Gastroesophageal sphincter (tissue), 4 donors: ENCODE data around the gene PHF11. TPM values are rescaled to one million over a fixed set of nuclear protein-coding genes. Genes with fewer than 3 reads are reported as not detected.
"Not testable (repeated sequence)": the region's sequence is repeated elsewhere in the genome, so short reads cannot be mapped to it uniquely, and the experiment has no call there.

Experiments
- ATAC-seq: fragments of 150-250 bp; one replicate; pipeline ENCODE4 v1.9.1; 2016; ENCODE audit warnings: mild to moderate bottlenecking, moderate library complexity
- H3K27ac ChIP-seq, 4 donors: fragments of 200-600 bp; sonication (generic) in 3 of 4; 1 replicate in 3 of 4; 2 replicates in 1 of 4; pipeline ENCODE4 v1.5.1; 2016 to 2019
- H3K27me3 ChIP-seq: fragments of 200-600 bp; sonication (generic); one replicate; pipeline ENCODE4 v1.5.1; 2019
- H3K36me3 ChIP-seq, 2 donors: fragments of 200-600 bp; sonication (generic); one replicate each; pipeline ENCODE4 v1.5.1; 2019; ENCODE audit warnings: control low read depth in 1 of 2
- H3K4me1 ChIP-seq, 3 donors: fragments of 200-600 bp; sonication (generic); 1 replicate in 2 of 3; 2 replicates in 1 of 3; pipeline ENCODE4 v1.5.1; 2016 to 2019; ENCODE audit warnings: control low read depth in 2 of 3
- H3K4me3 ChIP-seq, 2 donors: fragments of 200-600 bp; sonication (generic); one replicate each; pipeline ENCODE4 v1.5.1; 2019; ENCODE audit warnings: mild to moderate bottlenecking in 1 of 2, moderate library complexity in 1 of 2
- H3K9me3 ChIP-seq, 3 donors: fragments of 200-600 bp; sonication (generic); one replicate each; pipeline ENCODE4 v1.5.1; 2017 to 2019; ENCODE audit warnings: control low read depth in 2 of 3
- CTCF ChIP-seq, 4 experiments: fragments of 200-600 bp in 2 of 4; fragments of 450-650 bp in 2 of 4; sonication (generic) in 1 of 4; IDR thresholded peaks; one replicate each; pipeline ENCODE4 v1.5.1; 2017 to 2019; ENCODE audit warnings: antibody characterized with exemption in 4 of 4, mild to moderate bottlenecking in 2 of 4, moderate library complexity in 2 of 4
- EP300 ChIP-seq: sonication (generic); formaldehyde crosslinking; IDR thresholded peaks from one replicate; pipeline ENCODE4 v1.6.1; 2017; ENCODE audit warnings: antibody characterized with exemption, mild to moderate bottlenecking
- POLR2A ChIP-seq, 2 donors: fragments of 450-650 bp; IDR thresholded peaks; one replicate each; pipeline ENCODE4 v1.6.1; 2017; ENCODE audit warnings: antibody characterized with exemption in 2 of 2, mild to moderate bottlenecking in 2 of 2, moderate library complexity in 1 of 2
- POLR2AphosphoS5 ChIP-seq: sonication (generic); formaldehyde crosslinking; IDR thresholded peaks from one replicate; pipeline ENCODE4 v1.6.1; 2017; ENCODE audit warnings: antibody characterized with exemption
- WGBS, 2 donors: methylation state at CpG; one replicate each; pipeline ENCODE4 v1.1.5; 2018; ENCODE audit warnings: low coverage in 1 of 2; 5-methylcytosine and 5-hydroxymethylcytosine counted together
- total RNA-seq, 4 donors: library from RNA; depleted of rRNA; stranded (reverse); fragments of >200 nt; gene quantifications; one replicate each; pipeline ENCODE4 v1.1.0, GENCODE V29; 2016

The PHF11 gene
- total RNA-seq, 4 donors from 2014 or later, result 33.1 to 42.7 (median 38.7) TPM

- Histone ChIP-seq H3K36me3 (peaks cover 0 to 88% of the 10 kb centered on the region in 2 donors), H3K9me3 (no peaks in the 10 kb centered on the region), H3K4me1 (no peaks in the 10 kb centered on the region), H3K4me3 (no peak overlapping the region), H3K27me3 (no peaks in the 10 kb centered on the region), H3K27ac (no peak overlapping the region)
- WGBS, 2 donors, result 38 to 70% methylated on average over 1 of the region's 1 CpG
- no peak for ATAC-seq
- no peak for TF ChIP-seq POLR2AphosphoS5
- TF ChIP-seq EP300, result no peak
- no peak for TF ChIP-seq CTCF (IDR thresholded peaks at IDR 0.05)
- no peak for TF ChIP-seq POLR2A (IDR thresholded peaks at IDR 0.05)
Measured at GRCh38 chr13:49472186-49472585, 23.6 kb upstream of the PHF11 start.

- Histone ChIP-seq H3K27ac (no peak overlapping the region), H3K9me3 (no peaks in the 10 kb centered on the region), H3K36me3 (peaks cover 0 to 87% of the 10 kb centered on the region in 2 donors), H3K4me3 (no peak overlapping the region), H3K4me1 (no peaks in the 10 kb centered on the region), H3K27me3 (no peaks in the 10 kb centered on the region)
- 87 to 90% methylated on average over 7 of the region's 7 CpGs for WGBS, 2 donors
- TF ChIP-seq EP300, result no peak
- no peak for TF ChIP-seq CTCF (IDR thresholded peaks at IDR 0.05)
- no peak for TF ChIP-seq POLR2AphosphoS5
- TF ChIP-seq POLR2A (IDR thresholded peaks at IDR 0.05), result no peak
- no peak for ATAC-seq
Measured at GRCh38 chr13:49476529-49476928, 19.2 kb upstream of the PHF11 start.

DNA sequence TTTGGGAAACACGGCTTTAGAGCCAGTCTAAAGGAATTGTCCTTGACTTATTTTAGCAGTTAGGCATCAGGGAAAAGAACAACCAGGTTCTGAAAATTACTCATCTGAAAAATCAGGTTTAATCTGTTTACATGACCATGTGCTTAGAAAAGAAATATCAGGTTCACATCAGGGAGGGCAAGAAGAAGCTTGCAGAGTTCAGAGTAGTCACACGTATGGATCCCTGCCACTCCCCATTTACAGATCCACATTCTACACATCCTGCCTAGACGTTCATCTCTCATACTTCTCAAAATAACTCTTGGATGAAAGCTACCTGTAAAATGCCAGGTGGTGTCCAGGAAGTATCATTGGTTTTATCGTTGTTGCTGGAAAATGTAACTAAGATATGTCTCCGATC, 14.0 kb upstream of the PHF11 start:
- H3K4me3 ChIP-seq, result no peak overlapping the region
- 72 to 88% methylated on average over 4 to 5 of the region's 5 CpGs for WGBS, 2 donors
- H3K27me3 ChIP-seq, result no peaks in the 10 kb centered on the region
- H3K4me1 ChIP-seq, result no peaks in the 10 kb centered on the region
- TF ChIP-seq POLR2A (IDR thresholded peaks at IDR 0.05) (no peak), CTCF (IDR thresholded peaks at IDR 0.05) (no peak), EP300 (no peak), POLR2AphosphoS5 (no peak)
- no peaks in the 10 kb centered on the region for H3K9me3 ChIP-seq
- peaks cover 0 to 80% of the 10 kb centered on the region in 2 donors for H3K36me3 ChIP-seq
- no peak overlapping the region for H3K27ac ChIP-seq
- ATAC-seq, result no peak

- no peak overlapping the region for H3K27ac ChIP-seq
- H3K36me3 ChIP-seq, result peaks cover 0 to 71% of the 10 kb centered on the region in 2 donors
- no peak for ATAC-seq
- 96% methylated on average over 2 of the region's 2 CpGs for WGBS, 2 donors
- H3K27me3 ChIP-seq, result no peaks in the 10 kb centered on the region
- no peaks in the 10 kb centered on the region for H3K9me3 ChIP-seq
- TF ChIP-seq POLR2AphosphoS5, result no peak
- TF ChIP-seq CTCF (IDR thresholded peaks at IDR 0.05), result no peak
- no peak for TF ChIP-seq EP300
- no peak for TF ChIP-seq POLR2A (IDR thresholded peaks at IDR 0.05)
- H3K4me1 ChIP-seq, result no peaks in the 10 kb centered on the region
- no peak overlapping the region for H3K4me3 ChIP-seq
Measured at GRCh38 chr13:49488563-49488962, 7.2 kb upstream of the PHF11 start.

GRCh38 chr13:49494645-49495044, 1.1 kb upstream of the PHF11 start:
- peaks cover 0 to 11% (median 0%) of the 10 kb centered on the region in 3 donors for H3K4me1 ChIP-seq
- peak overlapping the region; percentile 43 to 63 for H3K4me3 ChIP-seq
- WGBS, 2 donors, result 55 to 57% methylated on average over 2 of the region's 2 CpGs
- H3K36me3 ChIP-seq, result peaks cover 0 to 18% of the 10 kb centered on the region in 2 donors
- H3K27ac ChIP-seq, result peak overlapping the region; percentile 72 to 96 (median 94)
- no peak for TF ChIP-seq EP300
- TF ChIP-seq CTCF (IDR thresholded peaks at IDR 0.05), result no peak
- no peak for TF ChIP-seq POLR2AphosphoS5
- TF ChIP-seq POLR2A (IDR thresholded peaks at IDR 0.05), result no peak
- no peaks in the 10 kb centered on the region for H3K27me3 ChIP-seq
- ATAC-seq, result no peak
- no peaks in the 10 kb centered on the region for H3K9me3 ChIP-seq

DNA sequence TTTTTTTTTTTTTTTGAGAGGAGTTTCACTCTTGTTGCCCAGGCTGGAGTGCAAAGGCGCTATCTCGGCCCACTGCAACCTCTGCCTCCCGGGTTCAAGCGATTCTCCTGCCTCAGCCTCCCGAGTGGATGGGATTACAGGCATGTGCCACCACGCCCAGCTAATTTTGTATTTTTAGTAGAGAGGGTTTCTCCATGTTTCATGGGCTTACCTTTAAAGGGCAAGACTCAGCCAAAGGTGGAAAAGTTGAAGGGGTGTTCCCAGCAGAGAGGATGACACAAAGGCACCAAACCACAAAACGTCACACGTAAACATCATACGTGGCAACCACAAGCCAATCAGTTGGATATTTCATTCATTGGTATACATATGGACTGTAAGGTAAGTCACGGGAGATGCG, 1.1 kb downstream of the PHF11 start:
- H3K4me1 ChIP-seq, result peaks cover 0 to 11% (median 0%) of the 10 kb centered on the region in 3 donors
- ATAC-seq, H3K27me3 ChIP-seq, H3K9me3 ChIP-seq, H3K36me3 ChIP-seq: not testable (repeated sequence)
- peak overlapping the region in 1 of 2 donors; percentile 63 for H3K4me3 ChIP-seq
- H3K27ac ChIP-seq, result peak overlapping the region in 3 of 4 donors; percentile 69 to 95 (median 92)
- 81 to 87% methylated on average over 5 of the region's 11 CpGs for WGBS, 2 donors
